Cerebellar nuclear complex (tissue), 1 donor: ENCODE measurements around the gene WIZ.

ENCODE experiments used
- DNase-seq, 2 experiments: peaks; one replicate each; lab custom pipeline; 2025; lab: John Stamatoyannopoulos, UW

The WIZ gene

DNA sequence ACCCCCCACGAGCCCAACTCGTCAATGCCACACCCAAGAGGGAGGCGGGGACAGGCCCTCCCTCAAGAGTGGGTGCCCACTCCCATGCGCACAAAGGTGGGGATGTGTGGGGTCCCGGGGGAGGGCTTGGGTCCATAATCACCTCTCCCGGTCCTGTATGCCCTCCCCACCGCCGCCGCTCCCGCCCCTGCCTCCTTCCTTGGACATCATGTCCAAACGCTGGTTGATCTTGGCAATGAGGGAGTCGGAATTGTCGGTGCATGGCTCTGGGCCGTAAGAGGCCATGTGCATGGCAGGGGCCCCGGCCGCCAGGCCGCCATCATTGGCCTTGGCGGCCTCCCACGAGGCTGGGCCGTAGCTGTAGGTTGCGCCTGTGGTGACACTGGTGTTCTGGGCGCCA, 76.1 kb downstream of the WIZ start:
- DNase-seq = no peak

- no peak for DNase-seq
These were observed 76.9 kb downstream of the WIZ start for GRCh38 chr19:15372891-15373301.

DNA sequence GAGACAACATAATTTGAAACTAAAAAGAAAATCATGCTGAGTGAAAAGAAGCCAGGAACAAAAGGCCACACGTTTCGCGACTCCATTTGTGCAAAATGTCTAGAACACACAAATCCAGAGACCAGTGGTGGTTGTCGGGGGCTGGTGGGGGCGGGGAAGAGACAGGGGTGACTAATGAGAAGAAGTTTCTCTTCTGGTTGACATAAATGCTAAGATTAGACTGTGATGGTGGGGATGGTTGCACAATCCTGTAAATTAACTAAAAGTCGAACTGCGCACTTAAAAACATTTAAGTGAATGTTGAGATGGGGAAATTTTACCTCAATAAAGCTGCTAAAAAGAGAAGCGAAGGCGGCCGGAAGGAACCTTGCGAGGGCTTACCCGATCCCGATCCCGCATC, 77.3 kb downstream of the WIZ start:
- no peak for DNase-seq

DNA sequence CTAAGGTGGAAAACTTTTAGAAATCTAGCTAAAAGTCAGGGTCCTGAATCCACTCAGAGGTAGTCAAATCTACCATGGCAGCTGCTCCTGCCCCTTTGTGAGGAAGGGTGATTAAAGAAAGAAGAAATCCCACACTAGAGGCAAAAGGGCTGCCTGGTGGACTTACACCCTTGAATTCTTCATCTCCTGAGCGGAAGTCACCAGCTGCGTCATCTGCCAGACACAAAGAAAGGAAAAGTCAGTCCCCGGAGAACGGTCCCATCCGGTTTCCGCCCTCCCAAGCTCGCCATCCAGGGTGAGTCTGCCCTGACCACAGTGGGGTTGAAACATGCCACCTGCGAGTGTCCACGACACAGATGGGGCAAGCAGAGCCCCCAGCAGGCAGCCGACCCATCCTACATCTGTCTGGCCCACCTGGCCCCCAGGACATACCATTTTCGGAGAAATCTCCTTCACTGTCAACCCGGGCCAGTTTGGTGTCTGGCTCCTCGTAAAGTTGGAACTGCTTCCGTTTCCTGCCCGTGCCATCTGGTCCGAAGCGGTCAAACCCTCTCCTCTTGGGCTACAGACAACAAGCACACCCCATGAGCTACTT, 77.9 kb downstream of the WIZ start:
- no peak for DNase-seq

DNA sequence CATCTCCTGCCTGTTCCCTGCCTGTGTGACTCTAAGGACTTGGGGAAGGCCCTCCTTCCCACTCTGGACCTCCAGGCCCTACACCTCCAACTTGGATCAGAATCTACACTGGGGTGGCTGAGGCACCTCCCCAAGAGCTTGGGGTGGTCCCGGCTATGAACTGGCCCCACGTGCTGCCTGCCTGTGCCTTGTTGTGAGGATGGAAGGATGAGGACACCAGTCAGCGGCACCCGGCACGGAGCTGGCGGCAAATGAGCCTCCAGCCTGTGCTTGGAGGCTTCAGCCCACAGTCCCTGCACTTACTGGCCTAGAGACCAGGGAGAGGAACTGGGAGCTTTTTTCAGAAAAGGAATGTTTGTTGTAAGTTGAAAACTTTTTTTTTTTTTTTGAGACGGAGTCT, 78.6 kb downstream of the WIZ start:
- DNase-seq = no peak
